Stimulated activated naive CD8-positive, alpha-beta T cell treated with anti-CD3 and anti-CD28 coated beads, Interleukin-15, Interleukin-2, amounts not matched to agents 100 U/mL and 50 U/mL, for 24 hours (primary cell): ENCODE results near the gene RUSF1.
"Not testable (repeated sequence)": the region's sequence is repeated elsewhere in the genome, so short reads cannot be mapped to it uniquely, and the experiment has no call there.

Source experiments
- ATAC-seq: fragments of 150-1000 bp; cut with Tn5 transposase; one replicate; pipeline ENCODE4 v1.10.0; 2021
- DNase-seq: peaks from one replicate; pipeline ENCODE4 v3.0.0; 2021

The RUSF1 gene

GRCh38 chr16:31452631-31453106 is 55.5 kb downstream of the RUSF1 start:
- DNase-seq (no peak), ATAC-seq (no peak)

- ATAC-seq: no peak
- no peak for DNase-seq
These were observed 56.4 kb downstream of the RUSF1 start for GRCh38 chr16:31451681-31452351.

- ATAC-seq (no peak), DNase-seq (no peak)
These were observed 57.0 kb downstream of the RUSF1 start for GRCh38 chr16:31451201-31451600.

- ATAC-seq, DNase-seq: not testable (repeated sequence)
These were observed 62.3 kb downstream of the RUSF1 start for GRCh38 chr16:31445931-31446330.

GRCh38 chr16:31441956-31442355 is 66.2 kb downstream of the RUSF1 start:
- DNase-seq (no peak), ATAC-seq (no peak)

GRCh38 chr16:31440516-31441184 is 67.5 kb downstream of the RUSF1 start:
- DNase-seq (no peak), ATAC-seq (no peak)

GRCh38 chr16:31439519-31439918 is 68.7 kb downstream of the RUSF1 start:
- no peak for DNase-seq
- peak; percentile 33 for ATAC-seq
